Thyroid gland (tissue), 4 donors: ENCODE results near the gene LCN2. TPM values are rescaled to one million over a fixed set of nuclear protein-coding genes. Genes with fewer than 3 reads are reported as not detected.

Experiments used
- DNase-seq, 2 donors: peaks; one replicate each; pipeline ENCODE4 v3.0.0-alpha.2; 2019
- H3K27ac ChIP-seq, 3 donors: fragments of 200-600 bp; sonication (generic); 1 replicate in 2 of 3; 2 replicates in 1 of 3; pipeline ENCODE4 v1.5.1; 2016 to 2019; ENCODE audit warnings: mild to moderate bottlenecking in 1 of 3, moderate library complexity in 1 of 3
- H3K27me3 ChIP-seq: fragments of 200-600 bp; sonication (generic); one replicate; pipeline ENCODE4 v1.5.1; 2019
- H3K36me3 ChIP-seq, 2 donors: fragments of 200-600 bp; sonication (generic); one replicate each; pipeline ENCODE4 v1.5.1; 2016 to 2019
- H3K4me1 ChIP-seq, 2 donors: fragments of 200-600 bp; sonication (generic); one replicate each; pipeline ENCODE4 v1.5.1; 2017 to 2019
- H3K4me3 ChIP-seq, 3 donors: fragments of 200-600 bp; sonication (generic); replicated peaks in 1 of 3; 1 replicate in 2 of 3; 2 replicates in 1 of 3; pipeline ENCODE4 v1.5.1; 2016; ENCODE audit warnings: mild to moderate bottlenecking in 1 of 3
- H3K9me3 ChIP-seq: fragments of 200-600 bp; sonication (generic); one replicate; pipeline ENCODE4 v1.5.1; 2017
- POLR2A ChIP-seq, 2 donors: fragments of 450-650 bp; IDR thresholded peaks; one replicate each; pipeline ENCODE4 v1.6.1; 2017; ENCODE audit warnings: antibody characterized with exemption in 2 of 2, mild to moderate bottlenecking in 2 of 2, moderate library complexity in 1 of 2
- WGBS, 2 donors: methylation state at CpG; one replicate each; pipeline ENCODE4 v1.1.5; 2017; 5-methylcytosine and 5-hydroxymethylcytosine counted together
- intact Hi-C: fragments of 100-400 bp; cut with DNase I; formaldehyde crosslinking; loops from one replicate; pipeline ENCODE4 v1.15.1; 2023
- total RNA-seq, 4 donors: library from RNA; depleted of rRNA; stranded (reverse); fragments of >200 nt; gene quantifications; one replicate each; pipeline ENCODE4 v1.2.3, GENCODE V29; 2016
- TF ChIP-seq, protein P1 (sequence below), 6 experiments: fragments of 200-600 bp in 3 of 6; fragments of 450-650 bp in 3 of 6; sonication (generic) in 3 of 6; IDR thresholded peaks; one replicate each; pipeline ENCODE4 v1.5.1; 2016 to 2019; ENCODE audit warnings: antibody characterized with exemption in 6 of 6, mild to moderate bottlenecking in 2 of 6, inconsistent platforms in 1 of 6, moderate library complexity in 1 of 6

The LCN2 gene
- total RNA-seq, 4 donors from 2014 or later, result 0.45 to 10.6 (median 2.5) TPM

DNA sequence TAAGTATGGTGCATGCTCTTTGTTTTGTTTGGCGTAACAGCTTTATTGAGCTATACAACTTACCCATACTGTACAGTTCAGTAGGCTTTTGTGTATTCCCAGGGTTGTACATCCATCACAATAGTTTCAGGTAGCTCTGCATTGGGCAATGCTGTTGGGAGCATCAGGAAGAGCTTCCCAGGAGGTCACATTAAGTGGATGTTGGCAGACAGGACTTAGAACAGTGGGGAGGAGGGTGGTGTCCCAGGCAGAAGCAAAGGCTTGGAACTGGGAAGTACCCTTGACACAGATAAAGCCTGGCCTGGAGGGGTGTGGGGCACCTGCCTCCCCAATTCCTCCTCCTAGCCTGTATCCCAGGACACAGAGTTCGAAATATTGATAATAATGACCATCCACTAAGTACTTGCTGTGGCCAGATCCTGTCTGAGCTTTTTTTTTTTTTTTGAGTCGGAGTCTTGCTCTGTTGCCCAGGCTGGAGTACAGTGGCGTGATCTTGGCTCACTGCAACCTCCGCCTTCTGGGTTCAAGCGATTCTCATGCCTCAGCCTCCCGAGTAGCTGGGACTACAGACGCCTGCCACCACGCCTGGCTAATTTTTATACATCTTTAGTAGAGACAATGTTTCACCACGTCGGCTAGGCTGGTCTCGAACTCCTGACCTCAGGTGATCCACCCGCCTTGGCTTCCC, 12.1 kb downstream of the LCN2 start:
- Histone ChIP-seq H3K27me3 (no peaks in the 10 kb centered on the region), H3K36me3 (peaks cover 6 to 13% of the 10 kb centered on the region in 2 donors), H3K27ac (no peak overlapping the region), H3K4me3 (no peak overlapping the region), H3K4me1 (peaks cover 7 to 8% of the 10 kb centered on the region in 2 donors), H3K9me3 (no peaks in the 10 kb centered on the region)
- intact Hi-C loops, result no loop called here
- no peak for DNase-seq
- TF ChIP-seq, protein P1, sequence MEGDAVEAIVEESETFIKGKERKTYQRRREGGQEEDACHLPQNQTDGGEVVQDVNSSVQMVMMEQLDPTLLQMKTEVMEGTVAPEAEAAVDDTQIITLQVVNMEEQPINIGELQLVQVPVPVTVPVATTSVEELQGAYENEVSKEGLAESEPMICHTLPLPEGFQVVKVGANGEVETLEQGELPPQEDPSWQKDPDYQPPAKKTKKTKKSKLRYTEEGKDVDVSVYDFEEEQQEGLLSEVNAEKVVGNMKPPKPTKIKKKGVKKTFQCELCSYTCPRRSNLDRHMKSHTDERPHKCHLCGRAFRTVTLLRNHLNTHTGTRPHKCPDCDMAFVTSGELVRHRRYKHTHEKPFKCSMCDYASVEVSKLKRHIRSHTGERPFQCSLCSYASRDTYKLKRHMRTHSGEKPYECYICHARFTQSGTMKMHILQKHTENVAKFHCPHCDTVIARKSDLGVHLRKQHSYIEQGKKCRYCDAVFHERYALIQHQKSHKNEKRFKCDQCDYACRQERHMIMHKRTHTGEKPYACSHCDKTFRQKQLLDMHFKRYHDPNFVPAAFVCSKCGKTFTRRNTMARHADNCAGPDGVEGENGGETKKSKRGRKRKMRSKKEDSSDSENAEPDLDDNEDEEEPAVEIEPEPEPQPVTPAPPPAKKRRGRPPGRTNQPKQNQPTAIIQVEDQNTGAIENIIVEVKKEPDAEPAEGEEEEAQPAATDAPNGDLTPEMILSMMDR (IDR thresholded peaks at IDR 0.05), result no peak
- TF ChIP-seq POLR2A (IDR thresholded peaks at IDR 0.05), result no peak
- 93% methylated on average over 13 of the region's 13 CpGs for WGBS, 2 donors

DNA sequence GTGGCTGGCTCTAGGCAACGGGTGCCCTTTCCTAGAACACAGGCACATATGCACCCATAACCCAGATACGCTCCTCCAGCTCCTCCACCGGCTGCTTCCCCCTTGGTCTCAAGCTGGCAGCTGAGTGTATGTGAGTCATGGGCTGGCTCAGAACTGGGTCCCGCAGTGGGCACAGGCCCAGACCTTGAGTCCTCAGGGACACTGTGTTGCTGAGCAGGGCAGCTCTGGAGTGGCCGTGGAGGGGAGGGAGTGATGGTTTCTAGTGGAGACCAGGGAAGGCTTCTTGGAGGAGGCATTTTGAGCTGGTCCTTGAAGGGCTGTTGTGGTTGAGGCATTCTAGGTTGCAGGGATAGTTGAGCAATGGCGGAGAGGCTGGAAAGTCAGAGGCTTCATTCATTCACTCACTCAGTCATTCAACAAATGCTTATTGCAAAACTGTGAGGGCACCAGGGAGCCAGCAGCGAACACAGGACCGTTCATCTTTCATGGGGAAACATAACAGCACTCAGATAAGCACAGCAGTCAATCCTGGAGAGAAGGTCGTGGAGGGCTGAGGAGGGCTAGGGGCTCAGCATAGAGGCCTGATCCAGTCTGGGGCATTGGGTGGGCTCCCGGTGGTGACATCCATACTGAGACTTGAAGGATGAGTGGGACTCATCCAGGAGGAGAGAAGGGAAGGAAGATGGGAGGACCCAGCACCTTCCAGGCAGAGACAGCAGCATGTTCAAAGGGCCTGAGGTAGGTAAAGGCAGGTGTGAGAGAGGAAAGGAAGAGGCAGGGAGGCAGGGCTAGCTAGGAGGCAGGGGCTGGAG, 13.2 kb downstream of the LCN2 start:
- Histone ChIP-seq H3K27me3 (no peaks in the 10 kb centered on the region), H3K9me3 (no peaks in the 10 kb centered on the region), H3K27ac (no peak overlapping the region), H3K4me1 (peaks cover 7 to 8% of the 10 kb centered on the region in 2 donors), H3K4me3 (no peak overlapping the region), H3K36me3 (peaks cover 16 to 23% of the 10 kb centered on the region in 2 donors)
- DNase-seq, result peak in 1 of 2 donors; percentile 26
- intact Hi-C loops, result no loop called here
- 81 to 94% methylated on average over 7 to 10 of the region's 10 CpGs for WGBS, 2 donors
- TF ChIP-seq, protein P1 (IDR thresholded peaks at IDR 0.05), result no peak
- no peak for TF ChIP-seq POLR2A (IDR thresholded peaks at IDR 0.05)

DNA sequence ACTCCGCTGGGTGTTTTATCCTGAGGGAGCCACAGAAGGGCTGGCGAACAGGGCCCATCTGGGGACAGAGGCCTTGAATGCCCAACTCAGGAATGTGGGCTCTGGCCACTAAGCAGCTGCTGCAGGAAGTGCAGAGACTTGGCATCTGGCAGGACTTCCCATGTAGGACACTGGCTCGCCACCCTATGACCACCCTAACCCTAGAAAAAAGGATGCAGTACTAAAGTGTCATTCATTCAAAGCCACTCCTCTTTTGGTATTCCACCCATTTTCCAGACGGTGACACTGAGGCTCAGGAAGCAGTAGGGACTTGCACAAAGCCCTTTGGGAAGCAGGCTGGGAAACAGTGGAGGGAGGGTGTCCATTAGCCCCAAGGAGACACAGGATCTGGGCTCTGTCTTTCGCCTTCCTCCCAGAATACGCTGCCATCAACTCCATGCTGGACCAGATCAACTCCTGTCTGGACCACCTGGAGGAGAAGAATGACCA, 13.8 kb downstream of the LCN2 start:
- H3K36me3 ChIP-seq, result peaks cover 22 to 30% of the 10 kb centered on the region in 2 donors
- 92 to 94% methylated on average over 6 of the region's 6 CpGs for WGBS, 2 donors

GRCh38 chr9:128163523-128164306, 14.5 kb downstream of the LCN2 start:
- intact Hi-C loops, result no loop called here
- H3K9me3 ChIP-seq, result no peaks in the 10 kb centered on the region
- TF ChIP-seq POLR2A (IDR thresholded peaks at IDR 0.05), result no peak
- TF ChIP-seq, protein P1 (IDR thresholded peaks at IDR 0.05), result no peak
- no peak overlapping the region for H3K4me3 ChIP-seq
- no peak for DNase-seq
- no peak overlapping the region for H3K27ac ChIP-seq
- no peaks in the 10 kb centered on the region for H3K27me3 ChIP-seq
- peaks cover 27 to 34% of the 10 kb centered on the region in 2 donors for H3K36me3 ChIP-seq
- peaks cover 7 to 8% of the 10 kb centered on the region in 2 donors for H3K4me1 ChIP-seq
- 95 to 97% methylated on average over 8 to 10 of the region's 10 CpGs for WGBS, 2 donors

More for the DNA sequence above, 13.8 kb downstream of the LCN2 start:
- Histone ChIP-seq H3K4me3 (no peak overlapping the region), H3K4me1 (peaks cover 7 to 8% of the 10 kb centered on the region in 2 donors), H3K27me3 (no peaks in the 10 kb centered on the region), H3K27ac (no peak overlapping the region), H3K9me3 (no peaks in the 10 kb centered on the region)
- DNase-seq, result no peak
- intact Hi-C loops, result no loop called here
- TF ChIP-seq, protein P1 (IDR thresholded peaks at IDR 0.05), result no peak
- TF ChIP-seq POLR2A (IDR thresholded peaks at IDR 0.05), result no peak
